Mesodermal cell (in vitro differentiated cells): ENCODE measurements around the gene CYTH1.

Experiments
- H3K27ac ChIP-seq: 2 replicates; pipeline ENCODE4 v1.7.0; 2013; ENCODE audit warnings: mild to moderate bottlenecking, low read depth, low read length, moderate library complexity; ENCODE audit not compliant: severe bottlenecking
- H3K36me3 ChIP-seq: 2 replicates; pipeline ENCODE4 v1.7.1; 2013; ENCODE audit warnings: mild to moderate bottlenecking, low read length, moderate library complexity; ENCODE audit not compliant: control insufficient read depth, insufficient read depth
- H3K4me1 ChIP-seq: one replicate; pipeline ENCODE4 v1.7.1; 2013; ENCODE audit warnings: mild to moderate bottlenecking, low read length; ENCODE audit not compliant: insufficient read depth, control insufficient read depth, poor library complexity, severe bottlenecking
- H3K4me3 ChIP-seq: 2 replicates; pipeline ENCODE4 v1.7.0; 2013; ENCODE audit warnings: low read length, control low read depth, mild to moderate bottlenecking; ENCODE audit not compliant: insufficient read depth, poor library complexity, severe bottlenecking; ENCODE audit errors: extremely low read depth
- H3K9me3 ChIP-seq: 2 replicates; pipeline ENCODE4 v1.7.1; 2013; ENCODE audit warnings: mild to moderate bottlenecking, low read length, moderate library complexity; ENCODE audit not compliant: control insufficient read depth
- WGBS, 2 experiments: methylation state at CpG; one replicate each; pipeline ENCODE4 v1.1.5; 2013; ENCODE audit warnings: missing lambda C conversion rate in 2 of 2; ENCODE audit not compliant: insufficient coverage in 2 of 2; 5-methylcytosine and 5-hydroxymethylcytosine counted together

Gene CYTH1

GRCh38 chr17:78706271-78706915 is 75.7 kb downstream of the CYTH1 start:
- Histone ChIP-seq H3K9me3 (no peaks in the 10 kb centered on the region), H3K4me3 (no peak overlapping the region), H3K36me3 (peaks cover 18% of the 10 kb centered on the region), H3K4me1 (no peaks in the 10 kb centered on the region), H3K27ac (no peak overlapping the region)
- 94 to 97% methylated on average over 6 to 8 of the region's 10 CpGs for WGBS, 2 experiments

GRCh38 chr17:78705071-78705470 is 77.0 kb downstream of the CYTH1 start:
- Histone ChIP-seq H3K4me1 (no peaks in the 10 kb centered on the region), H3K27ac (no peak overlapping the region), H3K9me3 (no peaks in the 10 kb centered on the region), H3K4me3 (no peak overlapping the region), H3K36me3 (peaks cover 26% of the 10 kb centered on the region)
- WGBS, 2 experiments = 93 to 97% methylated on average over 3 of the region's 4 CpGs

- no peak overlapping the region for H3K27ac ChIP-seq
These were observed 77.5 kb downstream of the CYTH1 start for GRCh38 chr17:78704594-78704993.

GRCh38 chr17:78697554-78698343 is 84.3 kb downstream of the CYTH1 start:
- no peak overlapping the region for H3K27ac ChIP-seq
- H3K9me3 ChIP-seq = no peaks in the 10 kb centered on the region
- WGBS, 2 experiments = 96% methylated on average over 21 to 25 of the region's 25 CpGs
- no peak overlapping the region for H3K4me3 ChIP-seq
- no peaks in the 10 kb centered on the region for H3K4me1 ChIP-seq
- peaks cover 55% of the 10 kb centered on the region for H3K36me3 ChIP-seq

More at GRCh38 chr17:78704594-78704993, 77.5 kb downstream of the CYTH1 start:
- Histone ChIP-seq H3K4me3 (no peak overlapping the region), H3K36me3 (peaks cover 30% of the 10 kb centered on the region), H3K4me1 (no peaks in the 10 kb centered on the region), H3K9me3 (no peaks in the 10 kb centered on the region)
- WGBS, 2 experiments = 100% methylated on average over 3 of the region's 3 CpGs; no CpG with 5 or more reads in 1 of the 2 experiments

GRCh38 chr17:78697122-78697521 is 85.0 kb downstream of the CYTH1 start:
- Histone ChIP-seq H3K36me3 (peaks cover 60% of the 10 kb centered on the region), H3K4me1 (no peaks in the 10 kb centered on the region), H3K9me3 (no peaks in the 10 kb centered on the region), H3K4me3 (no peak overlapping the region), H3K27ac (no peak overlapping the region)
- no CpG with 5 or more reads among the region's 2 CpGs for WGBS, 2 experiments

GRCh38 chr17:78696016-78696982 is 85.8 kb downstream of the CYTH1 start:
- Histone ChIP-seq H3K4me1 (no peaks in the 10 kb centered on the region), H3K27ac (no peak overlapping the region), H3K9me3 (no peaks in the 10 kb centered on the region), H3K4me3 (no peak overlapping the region), H3K36me3 (peaks cover 55% of the 10 kb centered on the region)
- WGBS, 2 experiments = 95 to 96% methylated on average over 5 of the region's 10 CpGs

- Histone ChIP-seq H3K9me3 (no peaks in the 10 kb centered on the region), H3K36me3 (peaks cover 47% of the 10 kb centered on the region), H3K27ac (no peak overlapping the region), H3K4me3 (no peak overlapping the region), H3K4me1 (no peaks in the 10 kb centered on the region)
- whole genome bisulfite sequencing, 2 experiments = 93 to 98% methylated on average over 11 to 15 of the region's 16 CpGs
These were observed 87.1 kb downstream of the CYTH1 start for GRCh38 chr17:78694805-78695531.

- no peaks in the 10 kb centered on the region for H3K9me3 ChIP-seq
- no peaks in the 10 kb centered on the region for H3K4me1 ChIP-seq
- H3K36me3 ChIP-seq = peaks cover 53% of the 10 kb centered on the region
- H3K4me3 ChIP-seq = no peak overlapping the region
- WGBS, 2 experiments = 85 to 89% methylated on average over 2 to 3 of the region's 8 CpGs
- H3K27ac ChIP-seq = no peak overlapping the region
These were observed 88.6 kb downstream of the CYTH1 start for GRCh38 chr17:78693346-78694083.

- H3K9me3 ChIP-seq = no peaks in the 10 kb centered on the region
- WGBS, 2 experiments = 96% methylated on average over 14 to 15 of the region's 15 CpGs
- H3K4me1 ChIP-seq = no peaks in the 10 kb centered on the region
- peaks cover 53% of the 10 kb centered on the region for H3K36me3 ChIP-seq
- no peak overlapping the region for H3K4me3 ChIP-seq
- H3K27ac ChIP-seq = no peak overlapping the region
These were observed 89.5 kb downstream of the CYTH1 start for GRCh38 chr17:78692460-78693010.
